Activated CD4-positive, alpha-beta memory T cell treated with anti-CD3 and anti-CD28 coated beads, Interleukin-2, amount 10 ng/mL, durations not matched to agents 7 days and 5 days (primary cell): ENCODE measurements around the gene GCG. TPM values are rescaled to one million over a fixed set of nuclear protein-coding genes. Genes with fewer than 3 reads are reported as not detected.

Experiments
- CTCF ChIA-PET: fragments of 350-600 bp; sonication (Branson Sonifier 250); formaldehyde crosslinking; loops from one replicate; lab custom pipeline; 2021; ENCODE audit warnings: antibody characterized with exemption, inconsistent platforms; lab: Charles Lee
- POLR2A ChIA-PET: fragments of 350-600 bp; sonication (Branson Sonifier 250); formaldehyde crosslinking; loops from one replicate; lab custom pipeline; 2021; ENCODE audit warnings: antibody characterized with exemption; lab: Charles Lee
- DNase-seq: peaks from one replicate; pipeline ENCODE4 v3.0.0-alpha.2; 2020
- H3K27ac Mint-ChIP-seq: one replicate; pipeline ENCODE4 v1.8.0; 2021; ENCODE audit warnings: mild to moderate bottlenecking, mixed read lengths
- H3K27me3 Mint-ChIP-seq: one replicate; pipeline ENCODE4 v1.8.0; 2021; ENCODE audit warnings: mixed read lengths
- H3K36me3 Mint-ChIP-seq: one replicate; pipeline ENCODE4 v1.8.0; 2021; ENCODE audit warnings: low read depth, mixed read lengths
- H3K4me1 Mint-ChIP-seq: one replicate; pipeline ENCODE4 v1.8.0; 2021; ENCODE audit warnings: mixed read lengths
- H3K4me3 Mint-ChIP-seq: one replicate; pipeline ENCODE4 v1.8.0; 2021; ENCODE audit warnings: mild to moderate bottlenecking, mixed read lengths
- H3K9me3 Mint-ChIP-seq: one replicate; pipeline ENCODE4 v1.8.0; 2021; ENCODE audit warnings: mixed read lengths
- total RNA-seq, 2 experiments: library from RNA; stranded (reverse); gene quantifications; one replicate each; pipeline ENCODE4 v1.2.3, GENCODE V29; 2021

The GCG gene
- not detected for total RNA-seq

- peaks cover 1% of the 10 kb centered on the region for H3K4me1 Mint-ChIP-seq
- H3K36me3 Mint-ChIP-seq, result no peaks in the 10 kb centered on the region
- DNase-seq, result no peak
- H3K9me3 Mint-ChIP-seq, result no peaks in the 10 kb centered on the region
- H3K27ac Mint-ChIP-seq, result no peak within 1 kb of the TSS
- POLR2A ChIA-PET, result no interaction called here
- H3K27me3 Mint-ChIP-seq, result peaks cover 35% of the 10 kb centered on the region
- no peak within 1 kb of the TSS for H3K4me3 Mint-ChIP-seq
- CTCF ChIA-PET, result interaction anchor here (1.4 to 2.2 kb wide), 2 partner anchors 27 to 146 kb away, joined by 4 to 15 read pairs; no protein-coding TSS in a partner anchor
Measured at GRCh38 chr2:162152147-162152546, at the start of gene GCG. TSS of gene GCG (minus strand) at chr2:162152247. CDS start at chr2:162149178, 3,069 bp downstream.

- no peak for DNase-seq
- Mint-ChIP-seq H3K9me3 (no peaks in the 10 kb centered on the region), H3K27ac (no peak overlapping the region), H3K36me3 (no peaks in the 10 kb centered on the region), H3K4me1 (no peaks in the 10 kb centered on the region), H3K4me3 (no peak overlapping the region), H3K27me3 (peaks cover 12% of the 10 kb centered on the region)
- POLR2A ChIA-PET, result no interaction called here
- CTCF ChIA-PET, result no interaction called here
Measured at GRCh38 chr2:162200636-162201035, 48.6 kb upstream of the GCG start.

DNA sequence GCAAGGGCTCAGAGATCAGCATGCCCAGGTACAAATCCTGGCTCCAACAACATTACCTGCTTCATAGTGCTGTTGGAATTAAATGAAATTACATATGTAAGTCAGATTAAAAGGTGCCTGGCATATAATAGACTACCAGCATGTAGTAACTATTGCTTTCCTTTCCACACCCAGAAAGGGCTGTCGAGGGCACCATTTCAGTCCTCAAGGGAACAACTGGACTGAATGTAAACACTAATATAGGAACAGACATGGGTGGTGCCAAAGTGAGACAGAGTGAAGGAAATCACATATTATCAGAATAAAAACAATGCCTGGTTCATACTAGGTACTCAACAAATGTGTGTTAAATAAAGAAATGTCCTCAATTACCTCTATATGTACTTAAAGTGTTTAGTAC is 47.9 kb upstream of the GCG start:
- no peak for DNase-seq
- H3K36me3 Mint-ChIP-seq, result no peaks in the 10 kb centered on the region
- ChIA-PET POLR2A (no interaction called here), CTCF (no interaction called here)
- no peaks in the 10 kb centered on the region for H3K9me3 Mint-ChIP-seq
- H3K4me3 Mint-ChIP-seq, result no peak overlapping the region
- H3K27me3 Mint-ChIP-seq, result peaks cover 15% of the 10 kb centered on the region
- H3K4me1 Mint-ChIP-seq, result no peaks in the 10 kb centered on the region
- no peak overlapping the region for H3K27ac Mint-ChIP-seq

DNA sequence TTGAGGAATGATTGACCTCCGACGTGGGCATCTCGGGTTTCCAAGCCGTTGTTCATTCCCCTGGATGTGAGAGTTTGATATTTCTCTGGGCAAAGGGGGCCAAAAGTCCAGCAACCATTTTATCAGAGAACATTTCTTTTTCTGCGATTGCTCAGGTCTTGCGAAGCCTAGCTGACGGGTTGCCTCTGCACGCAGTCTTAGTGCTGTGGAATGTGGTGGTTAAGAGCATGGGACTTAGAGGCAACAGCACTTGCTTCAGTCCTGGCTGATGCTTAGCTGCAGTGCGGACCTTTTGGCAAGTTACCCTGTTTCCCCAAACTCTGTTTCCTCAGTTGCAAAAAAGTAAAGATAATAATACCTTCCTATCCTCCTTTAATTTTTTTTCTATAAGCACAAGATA is 46.2 kb upstream of the GCG start:
- no peak overlapping the region for H3K27ac Mint-ChIP-seq
- no peaks in the 10 kb centered on the region for H3K9me3 Mint-ChIP-seq
- H3K4me3 Mint-ChIP-seq, result no peak overlapping the region
- POLR2A ChIA-PET, result no interaction called here
- H3K4me1 Mint-ChIP-seq, result no peaks in the 10 kb centered on the region
- H3K36me3 Mint-ChIP-seq, result no peaks in the 10 kb centered on the region
- no peak for DNase-seq
- CTCF ChIA-PET, result interaction anchor here (1.7 kb wide), 1 partner anchor 22 kb away, joined by 11 read pairs; no protein-coding TSS in a partner anchor
- H3K27me3 Mint-ChIP-seq, result peaks cover 20% of the 10 kb centered on the region

DNA sequence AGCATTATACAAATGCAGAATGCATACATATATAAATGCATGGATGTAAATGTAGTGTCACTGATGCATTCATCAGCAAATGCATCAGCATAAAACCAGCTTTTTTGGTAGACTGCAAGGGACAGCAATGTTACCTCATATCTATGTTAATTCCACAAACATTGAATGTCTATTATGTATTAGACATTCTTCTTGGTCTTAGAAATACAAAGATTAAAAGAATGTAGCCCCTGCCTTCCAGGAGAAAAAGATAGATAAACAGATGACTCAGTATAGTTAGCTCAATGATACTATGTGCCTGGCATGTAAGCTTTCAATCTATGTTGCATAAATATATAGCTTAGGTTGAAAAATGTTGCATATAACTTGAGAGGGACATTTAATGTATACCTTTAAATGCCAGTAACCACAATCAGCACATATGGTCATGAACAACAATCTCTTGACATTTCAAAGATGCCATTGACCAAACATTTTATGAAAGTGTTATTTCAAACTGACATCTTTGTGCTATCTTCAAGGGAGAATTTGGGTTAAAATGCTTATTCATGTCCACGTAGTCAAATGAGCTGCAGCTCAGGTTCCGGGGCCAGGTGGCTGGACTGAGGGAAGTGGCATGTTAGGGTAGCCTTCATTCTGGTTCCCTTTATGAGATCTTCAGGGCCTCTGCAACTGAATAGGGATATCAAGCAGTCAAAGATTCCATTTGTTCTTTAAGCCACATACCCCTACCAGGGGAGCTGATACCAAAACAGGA is 45.2 kb upstream of the GCG start:
- POLR2A ChIA-PET, result no interaction called here
- peaks cover 27% of the 10 kb centered on the region for H3K27me3 Mint-ChIP-seq
- H3K9me3 Mint-ChIP-seq, result no peaks in the 10 kb centered on the region
- no peaks in the 10 kb centered on the region for H3K4me1 Mint-ChIP-seq
- CTCF ChIA-PET, result interaction anchor here (0.8 to 1.7 kb wide), 2 partner anchors 23 to 131 kb away, joined by 3 to 11 read pairs; no protein-coding TSS in a partner anchor
- H3K27ac Mint-ChIP-seq, result no peak overlapping the region
- no peaks in the 10 kb centered on the region for H3K36me3 Mint-ChIP-seq
- H3K4me3 Mint-ChIP-seq, result no peak overlapping the region
- DNase-seq, result no peak

DNA sequence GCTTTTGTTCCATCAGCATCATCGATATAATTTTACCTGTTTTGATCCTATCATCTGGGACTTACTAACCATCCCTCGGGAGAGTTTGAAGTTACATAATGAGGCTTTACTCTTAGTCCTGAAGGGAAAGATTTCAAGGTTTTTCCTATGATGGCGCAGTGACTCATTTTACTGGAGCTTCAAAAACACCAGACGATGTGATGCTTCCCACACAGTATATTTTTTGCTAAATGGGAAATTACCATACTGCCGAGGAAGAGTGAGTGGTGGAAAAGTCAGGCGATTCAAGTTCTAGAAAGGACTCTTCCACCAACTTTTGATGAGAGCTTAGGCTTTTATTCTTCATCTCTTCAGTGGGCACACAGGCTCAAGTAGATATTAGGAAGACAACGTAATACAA is 44.6 kb upstream of the GCG start:
- Mint-ChIP-seq H3K9me3 (no peaks in the 10 kb centered on the region), H3K4me3 (no peak overlapping the region), H3K27ac (no peak overlapping the region), H3K4me1 (no peaks in the 10 kb centered on the region), H3K36me3 (no peaks in the 10 kb centered on the region), H3K27me3 (peaks cover 31% of the 10 kb centered on the region)
- no peak for DNase-seq
- CTCF ChIA-PET, result interaction anchor here (1.7 kb wide), 1 partner anchor 24 kb away, joined by 11 read pairs; no protein-coding TSS in a partner anchor
- POLR2A ChIA-PET, result no interaction called here

GRCh38 chr2:162188451-162188850 is 36.4 kb upstream of the GCG start:
- POLR2A ChIA-PET, result no interaction called here
- no peak overlapping the region for H3K4me3 Mint-ChIP-seq
- H3K27ac Mint-ChIP-seq, result no peak overlapping the region
- H3K9me3 Mint-ChIP-seq, result no peaks in the 10 kb centered on the region
- CTCF ChIA-PET, result no interaction called here
- no peaks in the 10 kb centered on the region for H3K36me3 Mint-ChIP-seq
- H3K27me3 Mint-ChIP-seq, result peaks cover 28% of the 10 kb centered on the region
- DNase-seq, result no peak
- H3K4me1 Mint-ChIP-seq, result no peaks in the 10 kb centered on the region

- no peak overlapping the region for H3K4me3 Mint-ChIP-seq
- H3K9me3 Mint-ChIP-seq, result no peaks in the 10 kb centered on the region
- peaks cover 13% of the 10 kb centered on the region for H3K27me3 Mint-ChIP-seq
Measured at GRCh38 chr2:162185541-162186232, 33.6 kb upstream of the GCG start.

GRCh38 chr2:162184821-162185450 is 32.9 kb upstream of the GCG start:
- Mint-ChIP-seq H3K27ac (no peak overlapping the region), H3K4me1 (no peaks in the 10 kb centered on the region), H3K36me3 (no peaks in the 10 kb centered on the region), H3K4me3 (no peak overlapping the region), H3K9me3 (no peaks in the 10 kb centered on the region), H3K27me3 (peaks cover 16% of the 10 kb centered on the region)
- CTCF ChIA-PET, result no interaction called here
- DNase-seq, result no peak
- POLR2A ChIA-PET, result no interaction called here

More at GRCh38 chr2:162185541-162186232, 33.6 kb upstream of the GCG start:
- CTCF ChIA-PET, result no interaction called here
- Mint-ChIP-seq H3K27ac (no peak overlapping the region), H3K36me3 (no peaks in the 10 kb centered on the region), H3K4me1 (no peaks in the 10 kb centered on the region)
- POLR2A ChIA-PET, result no interaction called here
- no peak for DNase-seq

DNA sequence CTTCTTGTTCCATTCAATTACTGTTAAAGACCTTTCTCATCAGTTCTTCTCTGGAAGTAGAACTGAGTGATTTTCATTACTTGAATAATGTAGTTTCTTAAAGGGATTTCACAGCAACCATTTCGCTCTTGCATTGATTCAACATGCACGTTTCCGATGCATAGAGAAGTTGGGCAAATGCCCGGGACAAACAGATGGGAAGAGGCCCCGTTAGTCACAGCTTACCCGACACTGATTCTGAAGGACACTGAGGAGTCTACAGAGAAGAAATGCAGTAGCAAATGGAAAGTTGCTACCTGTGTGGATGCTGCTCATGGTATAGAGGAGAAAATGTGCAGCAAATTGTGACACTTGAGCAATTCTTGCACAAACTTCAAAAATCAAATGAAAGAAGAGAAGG is 32.3 kb upstream of the GCG start:
- no peaks in the 10 kb centered on the region for H3K4me1 Mint-ChIP-seq
- CTCF ChIA-PET, result interaction anchor here (0.9 kb wide), 1 partner anchor 12 kb away, joined by 3 read pairs; no protein-coding TSS in a partner anchor
- POLR2A ChIA-PET, result no interaction called here

GRCh38 chr2:162182395-162182794 is 30.3 kb upstream of the GCG start:
- POLR2A ChIA-PET, result no interaction called here
- no peaks in the 10 kb centered on the region for H3K9me3 Mint-ChIP-seq
- CTCF ChIA-PET, result no interaction called here

More for the DNA sequence above, 32.3 kb upstream of the GCG start:
- no peaks in the 10 kb centered on the region for H3K36me3 Mint-ChIP-seq
- H3K9me3 Mint-ChIP-seq, result no peaks in the 10 kb centered on the region
- no peak overlapping the region for H3K27ac Mint-ChIP-seq
- H3K4me3 Mint-ChIP-seq, result no peak overlapping the region
- DNase-seq, result no peak
- peaks cover 16% of the 10 kb centered on the region for H3K27me3 Mint-ChIP-seq

GRCh38 chr2:162177301-162177700 is 25.3 kb upstream of the GCG start:
- POLR2A ChIA-PET, result no interaction called here
- H3K27ac Mint-ChIP-seq, result no peak overlapping the region
- H3K27me3 Mint-ChIP-seq, result peaks cover 21% of the 10 kb centered on the region
- no peak for DNase-seq
- H3K4me1 Mint-ChIP-seq, result no peaks in the 10 kb centered on the region
- no peaks in the 10 kb centered on the region for H3K36me3 Mint-ChIP-seq
- no peaks in the 10 kb centered on the region for H3K9me3 Mint-ChIP-seq
- H3K4me3 Mint-ChIP-seq, result no peak overlapping the region
- CTCF ChIA-PET, result no interaction called here

More at GRCh38 chr2:162182395-162182794, 30.3 kb upstream of the GCG start:
- Mint-ChIP-seq H3K4me3 (no peak overlapping the region), H3K36me3 (no peaks in the 10 kb centered on the region), H3K4me1 (no peaks in the 10 kb centered on the region), H3K27me3 (peaks cover 12% of the 10 kb centered on the region), H3K27ac (no peak overlapping the region)
- no peak for DNase-seq

DNA sequence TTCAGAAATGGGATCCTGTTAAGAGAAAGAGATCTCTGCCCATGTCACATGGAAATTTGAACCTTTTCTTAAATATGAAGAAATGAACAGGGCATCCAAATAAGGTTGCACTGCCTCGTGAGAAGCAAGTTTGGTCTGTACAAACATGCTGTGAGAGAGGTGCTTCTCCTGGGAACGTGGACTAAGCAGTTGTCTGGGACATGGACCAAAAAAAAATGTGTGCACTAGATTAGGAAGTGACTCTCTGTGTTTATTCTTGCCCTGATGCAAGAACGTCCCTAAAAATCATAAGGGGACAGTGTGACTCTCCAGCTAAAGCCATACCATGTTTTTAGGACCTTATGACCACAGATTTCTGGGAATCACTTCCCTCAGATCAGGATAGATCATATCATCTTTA is 23.7 kb upstream of the GCG start:
- H3K27me3 Mint-ChIP-seq, result peaks cover 17% of the 10 kb centered on the region
- H3K4me1 Mint-ChIP-seq, result peaks cover 1% of the 10 kb centered on the region
- CTCF ChIA-PET, result no interaction called here
- no peaks in the 10 kb centered on the region for H3K9me3 Mint-ChIP-seq
- H3K36me3 Mint-ChIP-seq, result no peaks in the 10 kb centered on the region
- POLR2A ChIA-PET, result no interaction called here
- H3K4me3 Mint-ChIP-seq, result no peak overlapping the region
- no peak overlapping the region for H3K27ac Mint-ChIP-seq
- no peak for DNase-seq
